ENCODE results near the gene ANXA8. TPM values are rescaled to one million over a fixed set of nuclear protein-coding genes. Genes with fewer than 3 reads are reported as not detected.

The ANXA8 gene
- total RNA-seq, 1 experiment from 2014 or later, result not detected

DNA sequence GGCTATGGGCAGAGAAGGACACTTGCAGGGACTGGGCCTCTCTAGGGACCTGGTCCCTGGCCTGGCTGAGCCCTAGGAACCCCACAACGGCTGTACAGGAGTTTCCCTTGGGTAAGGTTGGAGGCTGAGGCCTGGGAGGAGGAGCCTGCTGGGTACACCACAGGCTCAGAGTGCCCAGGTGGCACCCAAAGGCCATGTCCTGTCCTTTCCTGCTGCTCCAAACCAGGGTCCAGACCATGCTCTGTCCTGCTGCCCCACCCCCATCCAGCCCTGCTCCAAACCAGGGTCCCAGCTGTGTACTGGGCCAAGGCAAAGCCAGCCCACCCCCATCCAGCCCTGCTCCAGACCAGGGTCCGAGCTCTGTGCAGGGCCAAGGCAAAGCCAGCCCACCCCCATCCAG, 64.5 kb downstream of the ANXA8 start:
- H3K27me3 ChIP-seq (ENCODE audit: control insufficient read depth, insufficient read depth, low read length), result no peaks in the 10 kb centered on the region
- no peaks in the 10 kb centered on the region for H3K36me3 ChIP-seq (replicated peaks; ENCODE audit: control insufficient read depth, insufficient read depth, low read length)
- no peak for DNase-seq
- H3K4me3 ChIP-seq (ENCODE audit: insufficient read depth, low read depth, low read length), result no peak overlapping the region

DNA sequence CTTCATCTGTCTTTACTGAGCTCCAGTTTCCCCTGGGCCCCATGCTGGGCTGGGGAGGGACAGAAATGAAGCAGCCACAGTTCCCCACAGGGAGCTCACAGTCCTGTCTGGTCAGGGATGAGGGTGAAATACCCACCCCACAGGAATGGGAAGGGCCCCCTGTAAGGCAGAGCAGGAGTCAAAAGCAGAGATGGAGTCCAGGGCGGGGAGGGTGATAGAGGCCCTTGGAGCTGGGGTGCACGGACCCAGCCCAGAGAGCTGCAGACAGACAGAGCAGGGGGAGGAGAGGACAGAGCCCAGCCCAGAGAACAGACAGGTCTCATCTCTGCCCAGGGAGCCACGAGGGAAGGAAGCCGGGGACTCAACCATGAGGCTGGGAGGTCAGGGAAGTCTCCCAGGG, 64.9 kb downstream of the ANXA8 start:
- DNase-seq, result no peak
- Histone ChIP-seq H3K4me3 (ENCODE audit: insufficient read depth, low read depth, low read length) (no peak overlapping the region), H3K27me3 (ENCODE audit: control insufficient read depth, insufficient read depth, low read length) (no peaks in the 10 kb centered on the region), H3K36me3 (replicated peaks; ENCODE audit: control insufficient read depth, insufficient read depth, low read length) (no peaks in the 10 kb centered on the region)

DNA sequence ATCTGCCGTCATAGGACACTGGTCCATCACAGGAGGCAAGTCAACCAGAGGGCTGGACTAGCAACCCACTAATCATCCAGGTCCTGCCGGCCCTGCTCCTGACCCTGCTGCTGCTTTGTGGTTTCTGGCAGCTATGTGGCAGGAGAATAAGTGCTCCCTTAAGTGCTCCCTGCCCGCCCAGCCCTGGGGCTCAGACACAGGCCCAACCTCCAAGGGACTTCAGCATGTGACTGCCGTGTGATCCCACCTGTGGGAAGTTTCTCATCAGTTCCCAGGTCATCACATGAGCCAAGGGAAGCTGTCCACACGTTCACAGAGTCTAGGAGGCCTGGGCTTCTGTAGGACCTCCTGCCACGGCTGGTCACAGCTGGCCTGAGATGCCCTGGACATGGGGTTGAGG, 65.6 kb downstream of the ANXA8 start:
- no peaks in the 10 kb centered on the region for H3K27me3 ChIP-seq (ENCODE audit: control insufficient read depth, insufficient read depth, low read length)
- no peak for DNase-seq
- no peak overlapping the region for H3K4me3 ChIP-seq (ENCODE audit: insufficient read depth, low read depth, low read length)
- H3K36me3 ChIP-seq (replicated peaks; ENCODE audit: control insufficient read depth, insufficient read depth, low read length), result no peaks in the 10 kb centered on the region

Other genes with a start within 250 kb of the ANXA8 start
- gene GDF10, start 183.9 kb downstream of the ANXA8 start, total RNA-seq (2014; rRNA removed; shearing (Covaris generic)), result not detected in 2 replicates
- not detected in 2 replicates for gene GDF2, start 161.7 kb downstream of the ANXA8 start, total RNA-seq (2014; rRNA removed; shearing (Covaris generic))
- gene RBP3, start 135.8 kb downstream of the ANXA8 start, total RNA-seq (2014; rRNA removed; shearing (Covaris generic)), result not detected in 2 replicates
- gene ZNF488, start 99.8 kb downstream of the ANXA8 start, total RNA-seq (2014; rRNA removed; shearing (Covaris generic)), result 3.0 and 4.5 TPM in 2 replicates
- gene FAM25G, start 7.6 kb upstream of the ANXA8 start, total RNA-seq (2014; rRNA removed; shearing (Covaris generic)), result not detected in 2 replicates
- 3.3 and 5.3 TPM in 2 replicates for gene AGAP9, start 39.5 kb upstream of the ANXA8 start, total RNA-seq (2014; rRNA removed; shearing (Covaris generic))